ENCODE data around the gene MAPKAP1. TPM values are rescaled to one million over a fixed set of nuclear protein-coding genes. Genes with fewer than 3 reads are reported as not detected.

MAPKAP1 gene
- total RNA-seq (2014; rRNA removed; shearing (Covaris generic)) = 95.4 and 98.5 TPM in 2 replicates
- polyA plus RNA-seq (2016; fragmentation: Nextera tagmentation; extraction: Ambion mirVana) = 57.5 and 68.4 TPM in 2 replicates
- long read RNA-seq, transcript MAPKAP1-202 (11 exons, 3,256 nt) = minor isoform, 9 of 45 reads
- long read RNA-seq, transcript MAPKAP1-201 (12 exons, 3,395 nt) = major isoform, 11 of 45 reads
- long read RNA-seq, partial matches to known transcripts = 15 of 45 reads
- long read RNA-seq, other reads (novel, unspliced or antisense) = 7 of 45 reads

GRCh38 chr9:125706651-125707471, at the start of gene MAPKAP1:
MAPKAP1 (minus strand) TSS chr9:125707208; CDS start chr9:125672574, 34,634 bp downstream.
- no peaks in the 10 kb centered on the region for H3K9me2 ChIP-seq (ENCODE audit: insufficient read depth)
- H3K36me3 ChIP-seq (ENCODE audit: insufficient read depth) = no peaks in the 10 kb centered on the region
- Mint-ChIP-seq H3K27ac (peak within 1 kb of the TSS; percentile 78; the same call in 1 of the 2 replicates), H3K27me3 (ENCODE audit: insufficient read depth, low read depth, poor library complexity) (peaks cover 2% of the 10 kb centered on the region), H3K36me3 (ENCODE audit: low read depth) (no peaks in the 10 kb centered on the region), H3K4me3 (peak within 1 kb of the TSS; percentile 87), H3K9me3 (no peaks in the 10 kb centered on the region; the same call in 2 of the 3 replicates), H3K4me1 (peaks cover 34% of the 10 kb centered on the region)
- H3F3A ChIP-seq (replicated peaks; ENCODE audit: low read depth) = no peaks in the 10 kb centered on the region; the same call in 1 of the 2 replicates
- ATAC-seq = peak; percentile 99
- no peaks in the 10 kb centered on the region for H3K27me3 ChIP-seq (ENCODE audit: insufficient read depth)
- H3K4me2 ChIP-seq = peak within 1 kb of the TSS; percentile 86
- DNase-seq (ENCODE audit: low spot score) = peak; percentile 98
- H3K4me1 ChIP-seq (ENCODE audit: insufficient read depth) = peaks cover 11% of the 10 kb centered on the region; the same call in 1 of the 2 replicates
- H4K20me1 ChIP-seq (replicated peaks; ENCODE audit: insufficient read depth) = no peaks in the 10 kb centered on the region
- TF ChIP-seq STAT1 (IDR thresholded peaks at IDR 0.05; ENCODE audit: unreplicated experiment) (no peak), CTCF (conservative IDR thresholded peaks at IDR 0.05; ENCODE audit: low read depth in 2 of 2) (no peak), JUNB (IDR thresholded peaks at IDR 0.05; ENCODE audit: unreplicated experiment) (no peak), REST (IDR thresholded peaks at IDR 0.05; ENCODE audit: unreplicated experiment) (no peak), EZH2phosphoT487 (IDR thresholded peaks at IDR 0.05; ENCODE audit: unreplicated experiment) (no peak), ZNF331 (CRISPR knock-in tag; IDR thresholded peaks at IDR 0.05; ENCODE audit: low read depth) (no peak), CREB1 (CRISPR knock-in tag; IDR thresholded peaks at IDR 0.05; ENCODE audit: low read depth) (no peak), NANOG (IDR thresholded peaks at IDR 0.05; ENCODE audit: borderline replicate concordance) (no peak), ZNF462 (CRISPR knock-in tag; IDR thresholded peaks at IDR 0.05) (no peak), EZH2 (IDR thresholded peaks at IDR 0.05; ENCODE audit: low read depth, unreplicated experiment) (no peak), ETS1 (IDR thresholded peaks at IDR 0.05) (peak; percentile 72; the same call in 1 of the 2 replicates), POLR2AphosphoS5 (IDR thresholded peaks at IDR 0.05; ENCODE audit: low read depth) (peak; percentile 86)
- H3K4me3 ChIP-seq = peak within 1 kb of the TSS; percentile 85
- peak within 1 kb of the TSS; percentile 82 for H3K27ac ChIP-seq (ENCODE audit: low read depth)
- H3K79me2 ChIP-seq (replicated peaks; ENCODE audit: insufficient read depth) = peaks cover 48% of the 10 kb centered on the region
- peak within 1 kb of the TSS; percentile 96 for H2AFZ ChIP-seq

Measured in GM23338 (cell line).